ENCODE measurements around the gene SDCBP2.
"Not testable (repeated sequence)": the region's sequence is repeated elsewhere in the genome, so short reads cannot be mapped to it uniquely, and the experiment has no call there.

The SDCBP2 gene

GRCh38 chr20:1357921-1358671, 29.2 kb upstream of the SDCBP2 start:
- no peak for DNase-seq (ENCODE audit: low spot score)

GRCh38 chr20:1353956-1354355, 25.0 kb upstream of the SDCBP2 start:
- no peak for DNase-seq (ENCODE audit: low spot score)

DNA sequence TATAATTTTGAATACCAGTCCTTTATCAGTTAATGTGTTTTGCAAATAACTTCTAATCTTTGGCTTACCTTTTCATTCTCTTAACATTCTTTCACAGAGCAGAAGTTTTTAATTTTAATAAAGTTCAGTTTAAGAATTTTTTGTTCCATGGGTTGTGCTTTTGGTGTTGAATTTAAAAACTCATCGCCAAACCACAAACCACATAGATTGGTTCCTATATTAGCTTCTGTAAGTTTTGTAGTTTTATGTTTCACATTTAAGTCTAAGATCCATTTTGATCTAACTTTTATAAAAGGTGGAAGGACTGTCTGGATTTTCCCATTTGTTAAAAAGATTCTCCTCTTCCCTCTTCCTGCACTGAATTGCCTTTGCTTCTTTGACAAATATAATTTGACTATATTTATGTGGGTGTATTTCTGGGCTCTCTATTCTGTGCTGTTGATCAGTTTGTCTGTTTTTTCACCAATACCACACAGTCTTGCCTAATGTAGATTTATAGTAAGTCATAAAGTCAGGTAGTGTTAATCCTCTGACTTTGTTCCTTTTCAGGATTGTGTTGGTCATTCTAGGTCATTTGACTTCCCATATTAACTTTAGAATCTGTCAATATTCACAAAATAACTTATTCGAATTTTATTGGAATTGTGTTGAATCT, 17.5 kb upstream of the SDCBP2 start:
- no peak for DNase-seq (ENCODE audit: low spot score)

DNA sequence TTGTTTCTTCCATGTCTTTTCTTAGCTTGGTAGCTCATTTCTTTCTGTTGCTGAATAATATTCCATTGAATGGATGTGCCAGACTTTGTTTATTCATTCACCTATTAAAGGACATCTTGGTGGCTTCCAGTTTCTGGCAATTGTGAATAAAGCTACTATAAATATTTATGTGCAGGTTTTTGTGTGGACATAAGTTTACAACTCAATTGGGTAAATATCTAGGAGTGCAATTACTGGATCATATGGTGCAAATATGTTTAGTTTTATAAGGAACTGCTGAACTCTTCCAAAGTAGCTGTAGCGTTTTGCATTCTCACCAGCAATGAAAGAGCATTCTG, 16.8 kb upstream of the SDCBP2 start:
- DNase-seq (ENCODE audit: low spot score), result no peak

GRCh38 chr20:1345030-1345755, 16.3 kb upstream of the SDCBP2 start:
- DNase-seq (ENCODE audit: low spot score), result no peak

GRCh38 chr20:1343446-1344124, 14.6 kb upstream of the SDCBP2 start:
- DNase-seq (ENCODE audit: low spot score), result not testable (repeated sequence)

GRCh38 chr20:1341561-1342265, 12.8 kb upstream of the SDCBP2 start:
- DNase-seq (ENCODE audit: low spot score), result peak; percentile 58

- DNase-seq (ENCODE audit: low spot score), result no peak
Observed at GRCh38 chr20:1338801-1339200, 9.9 kb upstream of the SDCBP2 start.

GRCh38 chr20:1338096-1338495, 9.2 kb upstream of the SDCBP2 start:
- no peak for DNase-seq (ENCODE audit: low spot score)

DNA sequence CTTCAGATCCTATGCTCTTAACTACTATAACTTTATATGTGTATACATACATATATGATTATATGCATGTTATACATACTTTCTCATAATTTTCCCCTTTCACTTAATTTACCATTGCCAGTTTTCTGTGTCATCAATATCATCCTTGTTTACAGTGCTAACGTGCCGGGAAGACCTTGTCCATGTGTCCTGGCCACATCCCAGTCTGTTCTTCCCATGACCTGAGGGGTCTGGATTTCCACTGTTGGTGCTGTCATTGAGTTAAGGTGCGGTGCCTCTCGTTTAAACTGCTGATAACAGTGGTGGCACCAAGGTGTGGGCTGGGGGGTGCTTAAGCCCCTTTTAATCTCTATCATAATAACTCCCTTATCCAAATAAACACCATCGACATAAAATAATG, 8.5 kb upstream of the SDCBP2 start:
- no peak for DNase-seq (ENCODE audit: low spot score)

- DNase-seq (ENCODE audit: low spot score), result no peak
Observed at GRCh38 chr20:1336699-1337367, 7.9 kb upstream of the SDCBP2 start.

DNA sequence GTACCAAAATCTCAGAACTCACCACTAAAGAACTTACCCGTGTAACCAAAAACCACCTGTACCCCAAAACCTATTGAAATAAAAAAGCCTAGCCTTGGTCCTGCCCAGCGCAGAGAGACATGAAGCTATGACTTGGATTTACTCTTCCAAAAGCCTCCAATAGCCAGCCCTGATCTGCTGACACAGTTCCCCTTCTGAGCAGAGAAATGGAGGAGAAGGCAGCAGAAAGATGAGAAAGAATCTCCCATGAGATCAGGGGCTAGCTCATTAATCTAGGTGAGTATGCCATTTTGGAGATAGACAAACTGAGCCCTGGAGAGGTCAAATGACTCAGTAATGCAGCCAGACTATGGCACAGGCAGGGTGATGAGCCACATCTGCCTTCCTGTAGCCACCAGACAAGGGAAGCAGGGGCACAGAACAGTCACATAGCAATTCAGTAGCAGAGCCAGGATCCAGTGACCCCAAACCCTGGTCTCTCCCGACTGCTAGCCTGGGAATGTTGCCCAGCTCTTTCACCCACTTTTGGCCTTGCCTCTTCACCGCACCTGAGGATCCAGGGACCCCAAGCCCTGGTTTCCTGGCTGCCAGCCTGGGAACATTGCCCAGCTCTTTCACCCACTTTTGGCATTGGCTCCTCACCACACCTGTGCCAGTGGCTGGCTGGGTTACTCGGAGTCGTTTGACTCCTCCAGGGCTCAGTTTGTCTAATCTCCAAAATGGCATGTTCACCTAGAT, 7.2 kb upstream of the SDCBP2 start:
- no peak for DNase-seq (ENCODE audit: low spot score)

DNA sequence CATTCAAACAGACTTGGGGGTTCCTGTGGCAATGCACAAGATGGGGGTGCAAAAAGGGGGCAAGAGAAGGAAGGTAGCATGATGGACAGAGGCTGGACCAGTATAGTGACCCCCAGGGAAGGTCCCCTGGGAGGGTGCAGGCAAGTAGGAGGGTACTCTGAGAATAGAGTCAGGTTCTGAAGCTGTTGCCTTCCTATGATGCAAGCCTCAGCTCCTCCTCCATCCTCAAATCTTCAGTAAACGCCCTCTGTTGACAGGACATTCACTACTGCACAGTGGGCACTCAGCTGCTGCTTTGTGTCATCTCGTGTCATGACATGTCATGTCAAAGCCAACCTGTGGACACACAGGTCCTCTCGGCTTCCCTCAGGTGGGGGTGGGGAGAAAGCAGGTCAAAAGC, 5.8 kb upstream of the SDCBP2 start:
- no peak for DNase-seq (ENCODE audit: low spot score)

DNA sequence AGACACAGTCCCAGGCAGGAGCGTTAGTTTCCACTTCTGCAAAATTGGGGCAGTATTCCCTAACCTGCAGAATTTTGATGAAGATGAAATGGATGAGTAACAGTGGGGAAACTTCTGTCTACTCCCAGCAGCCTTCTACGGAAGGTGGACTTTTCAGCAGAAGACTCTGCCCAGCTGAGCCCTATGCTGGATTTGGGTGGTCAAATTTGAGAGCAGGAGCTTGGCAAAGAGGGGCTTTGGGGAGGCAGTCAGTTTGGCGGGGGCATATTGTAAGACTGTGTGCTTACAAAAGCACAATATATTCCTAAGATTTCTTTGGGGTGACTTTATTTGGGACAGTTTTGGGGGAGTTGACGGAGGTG, 5.4 kb upstream of the SDCBP2 start:
- DNase-seq (ENCODE audit: low spot score), result no peak

DNA sequence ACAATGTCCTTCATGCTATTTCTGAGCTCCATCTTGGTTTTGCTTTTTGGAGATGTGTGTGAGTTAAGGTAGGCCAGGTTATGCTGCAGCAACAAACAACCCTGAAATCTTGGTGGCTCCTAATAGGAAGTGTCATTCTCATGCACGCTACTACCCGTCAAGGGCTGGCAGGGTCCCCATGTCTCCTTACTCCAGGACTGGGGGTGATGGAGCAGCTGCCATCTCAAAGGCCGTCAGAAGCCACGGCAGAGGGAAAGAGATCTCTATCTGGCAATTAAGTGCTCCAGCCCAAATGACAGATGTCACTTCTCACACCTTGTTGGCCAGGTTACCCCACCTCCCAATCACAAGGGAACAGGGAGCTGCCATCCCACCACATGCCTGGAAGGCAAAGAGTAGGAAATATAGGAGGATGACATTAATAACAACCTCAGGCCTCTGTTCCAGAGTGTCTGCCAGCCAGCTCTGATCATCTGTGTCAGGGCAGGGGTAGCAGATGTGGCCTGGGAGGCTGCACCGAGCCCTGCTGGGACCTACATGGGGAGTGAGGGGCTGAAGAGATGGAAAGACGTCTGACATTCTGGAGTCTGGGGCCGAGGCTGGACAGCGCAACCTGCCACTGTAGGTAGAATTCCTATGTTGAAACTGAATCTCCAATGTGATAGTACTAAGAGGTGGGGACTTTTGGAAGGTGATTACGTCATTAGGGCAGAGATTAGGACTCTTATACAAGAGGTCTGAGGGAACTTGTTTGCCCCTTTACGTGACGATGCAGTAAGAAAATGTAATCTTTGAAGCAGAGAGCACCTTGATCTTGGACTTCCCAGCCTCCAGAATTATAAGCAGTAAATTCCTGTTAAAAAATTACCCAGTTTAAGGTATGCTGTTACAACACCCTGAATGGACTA, 4.8 kb upstream of the SDCBP2 start:
- no peak for DNase-seq (ENCODE audit: low spot score)

- DNase-seq (ENCODE audit: low spot score), result no peak
Observed at GRCh38 chr20:1332749-1333300, 3.9 kb upstream of the SDCBP2 start.

- DNase-seq (ENCODE audit: low spot score), result no peak
Observed at GRCh38 chr20:1331801-1332453, 3.0 kb upstream of the SDCBP2 start.

GRCh38 chr20:1331101-1331500, 2.2 kb upstream of the SDCBP2 start:
- DNase-seq (ENCODE audit: low spot score), result no peak
